CD4-positive, alpha-beta T cell treated with Interferon gamma for 1 hour (primary cell): ENCODE measurements around the gene SHISAL2B.
"Not testable (repeated sequence)": the region's sequence is repeated elsewhere in the genome, so short reads cannot be mapped to it uniquely, and the experiment has no call there.

ENCODE experiments used
- DNase-seq: peaks from one replicate; pipeline ENCODE4 v3.0.0-alpha.2; 2020

Gene SHISAL2B

DNA sequence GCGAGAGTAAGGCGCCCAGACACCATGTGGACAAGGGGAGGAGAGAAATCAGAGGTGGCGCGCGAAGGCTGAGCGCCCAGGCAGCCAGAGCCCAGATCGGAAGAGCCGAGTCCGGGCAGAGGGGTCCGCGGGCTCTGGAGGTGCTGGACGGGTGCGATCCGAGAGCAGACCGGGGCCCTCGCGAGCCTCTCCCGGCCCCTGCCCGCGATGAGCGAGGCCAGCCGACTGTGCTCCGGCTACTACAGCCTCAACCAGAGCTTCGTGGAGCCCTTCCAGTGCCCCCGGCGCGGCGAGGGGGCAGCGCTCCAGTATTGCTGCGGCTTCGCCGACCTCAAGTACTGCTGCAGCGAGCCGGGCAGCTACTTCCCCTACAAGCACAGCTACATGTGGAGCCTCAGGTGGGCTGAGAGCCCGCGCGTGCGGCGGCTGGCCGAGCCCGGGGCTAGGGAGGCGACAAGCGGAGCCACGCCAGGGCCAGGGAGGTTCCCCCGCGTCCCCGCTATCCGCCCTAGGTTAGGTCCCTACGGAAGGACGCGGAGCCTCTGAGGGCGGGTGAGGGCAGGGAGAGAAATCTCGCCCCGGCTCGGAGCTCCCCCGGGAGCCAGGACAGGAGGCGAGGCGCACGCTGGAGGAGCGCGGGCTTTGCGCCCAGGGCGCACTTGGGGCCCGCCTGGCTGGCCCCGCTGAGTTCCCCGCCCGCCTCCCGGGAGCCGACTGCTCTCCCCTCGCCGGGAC, at the start of gene SHISAL2B:
TSS of gene SHISAL2B (plus strand) at position 87 of the 735 bp plus-strand sequence. CDS start at position 208, 121 bp downstream.
- DNase-seq: no peak

DNA sequence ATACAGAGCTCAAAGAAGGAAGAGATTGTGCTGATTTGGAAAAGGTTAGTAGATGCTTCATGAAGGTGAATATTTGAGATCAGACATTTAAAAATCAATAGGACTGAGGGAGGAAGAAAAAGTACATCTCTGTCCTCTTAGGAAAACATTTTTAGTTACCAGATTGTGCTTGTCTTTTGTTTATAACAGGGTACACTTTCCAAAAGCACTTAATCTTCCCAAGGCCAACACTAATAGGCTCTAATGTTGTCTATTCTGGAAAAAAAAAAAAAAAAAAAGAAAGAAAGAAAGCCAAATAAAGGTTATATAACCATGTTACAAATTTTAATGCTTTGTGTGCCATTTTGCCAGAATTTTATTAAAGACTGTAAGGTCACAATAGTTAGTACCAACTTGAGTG, 45.5 kb upstream of the SHISAL2B start:
- no peak for DNase-seq

DNA sequence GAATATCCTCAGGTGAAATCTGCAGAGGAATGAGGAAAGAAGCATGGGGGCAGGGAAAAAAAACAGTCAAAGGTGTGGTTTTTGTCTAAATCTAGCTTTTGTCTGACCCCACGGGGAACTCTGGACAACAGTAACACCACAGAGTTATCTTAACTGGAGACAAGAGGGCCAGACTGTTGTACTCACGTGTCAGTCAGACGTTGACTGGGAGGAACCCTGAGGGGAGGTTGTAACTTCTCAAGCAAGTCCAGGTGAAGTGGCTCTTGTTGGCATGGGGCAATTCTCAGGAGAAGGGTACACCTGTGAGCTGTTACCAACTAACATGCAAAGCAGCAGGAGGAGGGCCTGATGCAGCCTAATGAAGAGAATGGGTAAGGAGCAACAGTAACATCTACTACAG, 44.1 kb upstream of the SHISAL2B start:
- no peak for DNase-seq

DNA sequence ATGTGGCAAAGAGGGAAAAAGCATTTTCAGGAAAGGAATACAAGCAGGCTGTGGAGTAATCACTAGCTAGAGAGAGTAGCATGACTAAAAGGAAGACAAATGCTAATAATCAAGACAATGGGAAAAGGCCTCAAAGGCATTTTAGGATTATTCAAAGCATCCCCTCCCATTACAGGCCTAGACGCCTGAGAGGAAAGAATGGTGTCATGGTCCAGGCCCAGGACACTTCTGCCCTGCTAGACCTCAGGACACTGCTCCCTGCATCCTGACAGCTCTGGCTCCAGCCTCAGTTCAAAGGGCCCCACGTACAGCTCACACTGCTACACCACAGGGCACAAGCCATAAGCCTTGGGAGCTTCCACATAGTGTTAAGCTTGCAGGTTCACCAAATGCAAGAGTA, 40.8 kb upstream of the SHISAL2B start:
- no peak for DNase-seq

DNA sequence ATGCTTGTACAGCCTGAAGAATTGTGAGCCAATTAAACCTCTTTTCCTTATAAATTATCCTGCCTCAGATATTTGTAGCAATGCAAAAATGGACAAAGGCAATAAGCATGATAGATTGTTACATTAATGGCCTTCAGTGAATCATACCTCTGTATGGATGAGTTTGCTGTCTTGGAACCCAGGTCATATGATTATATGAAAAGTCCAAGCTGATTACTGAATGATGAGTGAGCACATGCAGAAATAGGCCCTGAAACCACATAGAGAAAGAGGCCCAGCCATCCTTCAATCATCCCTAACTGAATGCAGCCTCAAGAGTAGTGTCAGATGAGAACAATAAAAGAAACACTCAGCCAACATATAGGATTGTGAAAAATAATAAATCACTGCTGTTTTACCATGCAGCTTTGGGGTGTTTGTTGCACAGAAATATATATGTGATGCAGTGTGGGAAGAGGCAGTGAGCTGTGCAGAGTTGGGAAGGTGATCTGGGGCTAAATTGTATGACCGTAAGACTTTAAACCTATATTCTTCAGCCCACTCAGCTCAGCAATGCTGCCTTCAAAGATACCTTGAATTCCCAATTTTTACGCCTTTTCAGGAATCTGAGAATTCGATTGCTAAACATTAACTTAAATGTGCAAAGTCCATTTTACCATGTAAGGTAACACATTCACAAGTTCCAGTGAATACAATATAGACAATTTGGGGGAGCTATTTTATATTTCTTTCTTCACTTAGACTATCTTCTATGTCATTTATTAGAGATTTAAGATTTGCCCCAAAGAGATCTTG, 36.3 kb upstream of the SHISAL2B start:
- no peak for DNase-seq

DNA sequence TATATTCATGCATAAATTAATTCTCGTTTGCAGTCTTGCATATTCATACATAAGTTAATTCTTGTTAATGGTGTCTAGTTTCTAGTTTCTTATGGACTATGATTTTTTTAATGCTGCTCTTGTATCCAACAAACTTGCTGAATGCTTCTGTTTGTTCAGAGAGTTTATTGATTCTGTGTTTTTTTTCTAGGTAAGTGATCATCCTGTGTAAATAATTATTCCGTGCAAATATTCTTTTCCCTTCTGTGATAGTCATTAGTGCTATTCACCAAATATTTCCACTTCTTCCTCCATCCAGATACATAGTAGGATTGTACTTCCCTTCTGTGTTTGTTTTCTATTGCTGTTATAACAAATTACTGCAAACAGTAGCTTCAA, 35.8 kb upstream of the SHISAL2B start:
- no peak for DNase-seq

DNA sequence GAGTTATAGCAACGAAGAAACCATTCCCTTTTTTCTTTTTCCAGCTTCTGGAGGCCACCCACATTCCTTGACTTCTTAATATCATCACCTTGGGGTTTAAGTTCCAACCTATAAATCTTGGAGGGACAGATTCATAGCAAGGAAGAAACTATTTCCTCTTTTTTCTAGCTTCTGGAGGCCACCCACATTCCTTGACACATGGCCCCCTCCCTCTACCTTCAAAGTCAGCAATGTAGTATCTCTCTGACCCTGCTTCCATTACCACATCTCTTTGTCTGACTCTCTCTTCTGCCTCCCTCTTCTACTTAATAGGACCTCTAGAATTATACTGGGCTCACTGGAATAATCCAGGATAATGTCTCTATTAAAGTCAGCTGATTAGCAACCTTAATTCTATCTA, 34.7 kb upstream of the SHISAL2B start:
- no peak for DNase-seq

DNA sequence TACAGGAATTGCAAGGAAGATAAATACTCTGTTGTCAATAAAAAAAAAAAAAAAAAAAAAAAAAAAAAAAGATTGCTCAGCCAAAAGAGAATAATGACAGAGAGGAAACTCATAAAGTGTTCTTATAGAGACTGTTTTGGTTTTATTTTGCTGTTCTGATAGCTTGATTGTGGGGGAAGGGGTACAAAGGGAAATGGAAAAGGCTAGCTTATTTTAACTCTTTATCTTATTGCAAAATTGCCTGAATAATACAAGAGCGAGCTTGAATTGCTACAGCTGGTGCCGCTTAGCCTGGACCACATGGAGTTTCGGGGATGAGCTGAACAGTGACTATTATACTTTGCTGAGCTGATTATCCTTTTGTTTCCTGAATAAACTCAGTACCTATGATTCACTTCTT, 31.0 kb upstream of the SHISAL2B start:
- no peak for DNase-seq

DNA sequence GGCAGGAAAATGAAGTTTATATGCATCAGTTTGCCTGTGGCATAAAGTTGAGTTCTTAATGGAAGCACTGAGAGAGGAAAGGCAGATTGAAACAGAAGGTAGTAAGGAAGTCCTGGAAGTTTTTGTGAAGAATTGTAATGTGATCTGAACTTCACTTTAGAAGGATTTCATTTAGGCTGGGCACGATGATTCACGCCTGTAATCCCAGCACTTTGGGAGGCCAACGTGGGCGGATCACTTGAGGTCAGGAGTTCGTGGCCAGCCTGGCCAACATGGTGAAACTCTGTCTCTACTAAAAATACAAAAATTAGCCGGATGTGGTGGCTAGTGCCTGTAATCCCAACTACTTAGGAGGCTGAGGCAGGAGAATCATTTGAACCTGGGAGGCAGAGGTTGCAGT, 27.1 kb upstream of the SHISAL2B start:
- DNase-seq: not testable (repeated sequence)

DNA sequence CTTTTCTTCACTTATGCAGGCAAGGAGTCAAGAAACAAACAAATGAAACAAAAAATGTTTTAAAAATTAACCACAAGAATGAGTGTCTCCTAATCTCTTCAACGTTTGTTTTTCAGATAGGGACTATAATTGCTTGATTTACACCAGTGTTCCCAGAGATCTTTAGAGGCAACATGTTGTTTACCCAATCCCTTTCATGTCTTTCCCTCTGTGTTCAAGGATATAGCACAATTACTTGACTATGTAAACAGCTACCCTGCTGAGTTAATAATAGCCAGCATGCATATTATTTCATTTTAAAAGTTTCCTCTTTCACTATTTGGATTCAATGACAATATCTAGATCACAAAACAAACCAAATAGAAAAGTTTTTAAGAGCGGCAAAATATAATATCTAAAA, 25.1 kb upstream of the SHISAL2B start:
- DNase-seq: no peak

DNA sequence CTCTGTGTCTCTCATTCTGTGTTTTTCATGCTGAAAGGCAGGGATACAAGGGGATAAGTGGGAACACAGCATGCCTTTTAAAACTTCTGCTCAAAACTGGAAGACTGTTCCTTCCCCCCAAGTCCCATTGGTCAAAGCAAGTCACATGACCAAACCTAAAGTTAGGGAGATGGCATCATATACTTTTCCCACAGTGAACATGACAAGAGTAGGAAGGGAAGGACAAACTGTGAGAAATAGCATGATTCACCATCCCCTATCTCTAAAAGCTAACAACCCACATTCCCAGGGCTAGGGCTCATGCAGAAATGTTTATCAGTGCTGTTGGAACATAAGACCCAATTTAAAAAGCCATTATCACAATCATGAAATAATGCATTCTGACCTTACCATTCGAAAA, 24.2 kb upstream of the SHISAL2B start:
- DNase-seq: no peak

DNA sequence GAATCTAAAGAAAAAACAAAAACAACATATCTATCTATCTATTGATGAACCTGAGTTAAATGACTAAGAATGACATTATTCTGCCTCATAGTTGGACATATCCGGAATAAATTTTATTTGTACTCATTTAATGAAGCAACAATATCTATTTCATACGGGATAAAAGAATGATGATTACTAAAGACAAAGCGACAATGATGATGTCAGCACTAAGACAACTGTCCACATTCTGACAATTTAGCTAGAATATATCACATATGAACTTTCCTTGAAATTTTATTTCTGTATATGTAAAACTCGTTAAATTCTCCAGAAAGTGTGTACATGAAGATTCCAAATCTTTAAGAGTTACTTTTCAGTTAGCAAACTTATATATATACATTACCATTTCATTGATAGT, 23.2 kb upstream of the SHISAL2B start:
- no peak for DNase-seq

DNA sequence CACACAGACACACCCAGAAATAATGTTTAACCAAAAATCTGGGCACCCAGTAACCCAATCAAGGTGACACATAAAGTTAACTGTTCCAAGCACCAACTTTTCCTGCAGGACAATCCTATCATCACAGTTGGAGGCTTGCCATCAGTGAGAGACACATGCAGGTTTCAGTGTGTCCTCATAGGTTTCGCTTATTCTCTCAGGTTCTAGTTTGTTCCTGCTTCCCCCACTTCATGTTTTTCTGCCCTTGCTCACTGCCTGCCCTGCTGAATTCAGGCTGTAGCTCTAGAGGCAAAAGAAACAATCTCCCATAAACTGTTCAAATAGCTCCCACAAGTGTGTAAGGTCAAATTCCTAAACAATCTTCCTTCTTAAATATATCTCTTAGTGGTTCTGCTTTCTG, 20.0 kb upstream of the SHISAL2B start:
- DNase-seq: no peak

DNA sequence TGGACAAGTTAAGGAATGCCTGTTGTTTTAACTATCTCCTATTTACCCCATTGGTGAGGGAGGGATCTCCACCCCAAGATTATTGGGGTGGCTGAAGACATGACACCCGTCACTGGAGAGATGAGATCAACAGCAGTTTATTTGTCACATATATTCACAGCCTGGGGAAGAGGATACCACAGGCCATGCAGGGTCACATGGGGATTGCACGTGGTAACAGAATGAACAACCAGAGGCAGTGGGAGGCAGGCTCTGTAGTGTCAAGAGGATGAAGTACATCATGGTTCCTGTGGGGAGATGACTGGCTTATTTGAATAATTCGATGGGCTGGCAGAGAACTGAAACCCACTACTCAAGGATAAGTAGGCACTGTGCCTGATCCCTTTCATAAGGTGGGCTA, 18.6 kb upstream of the SHISAL2B start:
- no peak for DNase-seq

DNA sequence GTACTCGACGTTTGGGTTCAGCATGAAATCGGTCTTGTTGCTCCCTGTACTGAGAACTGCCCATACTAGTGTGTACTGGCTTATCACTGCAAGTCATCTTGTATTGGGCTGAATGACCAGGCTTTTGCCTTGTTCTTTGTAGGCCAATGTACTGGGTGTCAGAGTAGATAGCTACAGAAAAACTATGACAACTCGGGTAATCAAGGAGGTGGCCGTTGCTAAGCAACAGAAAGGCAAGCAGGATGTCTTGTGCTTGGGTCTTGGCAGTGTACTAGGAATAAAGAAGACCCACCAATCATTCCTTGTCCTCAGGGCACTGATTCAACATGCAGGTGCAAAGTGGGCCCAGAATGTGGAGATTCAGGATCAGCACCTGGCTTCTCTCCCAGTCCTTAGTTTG, 11.9 kb upstream of the SHISAL2B start:
- no peak for DNase-seq

DNA sequence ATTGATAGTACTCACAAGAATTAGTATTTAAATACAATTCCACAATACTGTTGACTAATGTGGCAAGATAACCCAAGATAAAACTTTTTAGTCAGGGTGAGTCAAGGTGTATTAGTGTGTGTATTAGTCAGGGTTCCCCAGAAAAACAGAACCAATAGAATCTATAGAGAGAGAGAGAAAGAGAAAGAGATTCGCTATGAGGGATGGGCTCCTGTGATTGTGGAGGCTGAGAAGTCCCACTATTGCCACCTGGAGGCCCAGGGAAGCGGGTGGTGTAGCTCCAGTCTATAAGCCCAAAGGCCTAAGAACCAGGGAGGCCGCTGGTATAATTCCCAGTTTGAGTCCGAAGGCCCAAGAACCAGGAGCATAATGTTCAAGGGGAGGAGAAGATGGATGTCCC, 10.0 kb upstream of the SHISAL2B start:
- no peak for DNase-seq

DNA sequence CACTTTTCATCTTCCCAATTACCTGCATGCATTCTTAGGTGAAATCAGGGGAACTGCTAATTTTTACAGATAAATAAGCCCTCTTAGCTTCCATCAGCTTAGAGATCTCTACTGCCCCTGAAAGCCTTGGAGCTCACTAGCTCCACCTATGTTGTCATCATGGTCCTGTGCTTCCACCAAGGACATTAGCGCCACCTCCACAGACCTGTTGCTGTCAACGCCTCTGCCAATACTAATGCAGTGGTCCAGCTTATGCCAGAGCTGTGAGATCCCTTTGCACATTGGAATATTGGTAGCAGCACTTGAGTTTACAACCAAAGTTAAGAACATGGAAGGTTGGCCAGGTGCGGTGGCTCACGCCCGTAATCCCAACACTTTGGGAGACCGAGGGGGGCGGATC, 7.7 kb upstream of the SHISAL2B start:
- DNase-seq: no peak

DNA sequence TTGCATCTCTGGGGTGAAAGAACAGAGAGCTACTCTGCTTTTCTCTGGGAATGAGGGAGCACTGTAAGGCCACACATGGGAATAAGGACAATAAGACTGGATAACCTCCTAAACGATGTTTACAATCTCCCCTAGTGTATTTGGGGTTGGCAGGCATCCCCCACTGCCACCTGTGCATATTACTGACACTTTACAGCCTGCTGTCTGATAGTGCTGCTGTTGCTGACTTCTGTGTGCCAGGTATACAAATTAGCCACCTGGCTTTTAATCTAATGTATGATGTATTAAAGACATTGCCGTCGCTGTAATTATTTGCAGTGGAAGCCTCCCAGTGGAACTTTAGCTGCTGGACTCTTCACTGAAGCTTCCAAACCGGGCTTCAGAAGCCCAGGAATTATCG, 4.4 kb upstream of the SHISAL2B start:
- no peak for DNase-seq

DNA sequence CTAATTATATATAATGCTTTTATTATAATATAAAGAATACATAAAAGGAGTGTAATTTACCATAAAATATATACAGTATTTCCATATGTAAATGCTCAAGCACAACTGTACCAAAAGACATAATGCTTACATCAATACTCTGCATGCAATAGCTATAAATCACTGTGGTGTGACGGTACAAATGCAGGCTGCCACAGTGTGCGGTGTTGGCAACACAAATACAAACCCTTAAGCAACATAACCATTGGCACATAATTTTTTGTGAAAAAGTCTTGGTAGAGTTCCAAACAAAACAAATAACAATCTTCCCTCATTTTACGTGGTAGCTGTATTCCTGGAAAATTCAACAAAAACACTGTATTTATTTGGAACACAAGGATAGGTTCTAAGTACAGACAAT, 1.9 kb upstream of the SHISAL2B start:
- DNase-seq: no peak

DNA sequence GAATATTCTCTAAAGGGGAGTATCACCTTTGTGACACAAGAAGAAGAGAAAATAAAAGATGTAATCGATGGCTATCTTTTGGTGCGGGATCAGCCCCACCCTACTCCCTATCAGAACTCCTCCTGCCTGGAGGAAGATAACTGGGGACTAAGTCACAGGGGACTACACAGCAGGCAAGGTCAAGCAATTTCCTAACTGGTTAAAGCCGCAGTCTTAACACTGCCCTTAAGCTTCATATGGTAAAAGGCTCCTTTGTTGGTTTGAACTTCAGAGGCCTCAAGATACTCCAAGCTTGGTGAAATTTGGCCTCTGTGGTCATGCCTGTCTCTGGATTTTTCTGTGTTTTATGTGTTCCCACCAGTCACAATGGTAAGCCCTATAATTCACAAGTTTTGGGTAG, 1.3 kb upstream of the SHISAL2B start:
- no peak for DNase-seq

DNA sequence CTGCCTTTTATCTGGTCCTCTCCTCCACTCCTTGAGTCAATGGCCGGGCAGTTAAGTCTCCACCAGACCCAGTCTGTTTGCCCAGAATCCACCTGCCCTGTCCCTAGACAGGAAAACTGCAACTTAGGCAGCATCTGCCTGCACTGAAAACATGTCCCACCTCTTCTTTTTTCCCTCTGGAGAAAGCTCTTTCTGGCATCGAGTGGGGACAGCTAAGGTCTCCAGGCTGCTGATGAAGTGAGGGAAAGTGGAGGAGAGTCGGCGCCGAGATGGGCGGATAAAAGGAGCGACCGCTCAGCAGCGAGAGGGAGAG, 243 bp upstream of the SHISAL2B start:
- DNase-seq: no peak

DNA sequence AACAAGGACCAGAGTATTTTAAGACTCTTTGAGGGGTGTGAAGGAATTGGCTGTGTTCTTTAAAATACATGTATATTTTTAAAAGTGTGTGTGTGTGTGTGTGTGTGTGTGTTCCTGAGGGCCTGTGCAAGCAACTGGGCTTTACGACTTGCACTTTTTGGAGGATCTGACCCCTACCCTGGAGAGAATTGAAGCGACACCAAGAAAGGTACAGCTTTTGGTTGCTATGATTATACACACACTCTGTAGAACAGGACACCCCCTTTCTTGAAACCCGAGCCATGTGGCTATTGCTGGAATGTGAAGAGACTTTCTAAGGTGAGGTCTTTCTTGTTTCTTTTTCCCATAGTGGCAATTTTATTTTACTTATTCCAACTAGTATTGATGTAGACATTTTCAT, 988 bp downstream of the SHISAL2B start:
- no peak for DNase-seq

DNA sequence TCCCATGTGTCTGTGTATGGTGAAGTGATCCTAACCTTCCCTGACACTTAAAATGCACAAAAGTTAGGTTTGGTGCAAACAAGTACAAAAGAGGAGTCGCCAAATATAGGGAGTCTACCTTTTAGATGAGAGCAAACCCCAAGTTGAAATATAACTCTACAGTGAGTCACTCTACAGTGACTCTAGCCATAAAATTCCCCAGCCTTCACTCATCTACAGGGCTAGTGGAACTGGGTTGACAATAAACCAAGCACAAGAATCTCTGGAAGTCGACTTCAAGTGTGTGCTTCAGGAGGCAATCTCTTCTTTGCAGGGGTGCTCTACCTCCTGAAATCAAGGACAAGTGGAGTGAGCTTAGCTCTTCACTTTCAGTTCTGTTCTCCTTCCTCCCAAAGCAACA, 3.3 kb downstream of the SHISAL2B start:
- no peak for DNase-seq

DNA sequence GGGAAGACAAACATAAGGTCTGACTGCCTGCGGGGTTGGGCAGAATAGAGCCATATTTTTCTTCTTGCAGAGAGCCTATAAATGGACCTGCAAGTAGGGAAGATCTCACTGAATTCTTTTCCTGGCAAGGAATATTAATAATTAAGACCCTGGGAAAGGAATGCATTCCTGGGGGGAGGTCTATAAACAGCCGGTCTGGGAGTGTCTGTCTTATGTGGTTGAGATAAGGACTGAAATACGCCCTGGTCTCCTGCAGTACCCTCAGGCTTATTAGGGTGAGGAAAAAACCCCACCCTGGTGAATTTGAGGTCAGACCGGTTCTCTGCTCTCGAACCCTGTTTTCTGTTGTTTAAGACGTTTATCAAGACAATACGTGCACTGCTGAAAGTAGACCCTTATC, 6.1 kb downstream of the SHISAL2B start:
- not testable (repeated sequence) for DNase-seq

DNA sequence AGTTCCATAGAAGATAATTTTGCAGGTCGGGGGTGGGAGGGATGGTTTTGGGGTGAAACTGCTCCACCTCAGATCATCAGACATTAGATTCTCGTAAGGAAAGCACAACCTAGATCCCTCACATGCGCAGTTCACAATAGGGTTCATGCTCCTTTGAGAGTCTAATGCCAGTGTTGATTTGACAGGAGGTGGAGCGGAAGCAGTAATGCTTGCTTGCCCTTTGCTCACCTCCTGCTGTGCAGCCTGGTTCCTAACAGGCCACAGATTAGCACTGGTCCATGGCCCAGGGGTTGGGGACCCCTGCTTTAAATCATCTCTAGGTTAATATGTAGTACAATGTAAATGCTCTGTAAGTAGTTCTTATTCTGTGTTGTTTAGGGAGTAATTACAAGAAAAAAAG, 10.5 kb downstream of the SHISAL2B start:
- DNase-seq: no peak
